ENCODE measurements around the gene FBXO46.

Gene FBXO46

GRCh38 chr19:45681391-45682015, 49.2 kb downstream of the FBXO46 start:
- peak; percentile 88 for DNase-seq

- peak; percentile 86 for DNase-seq
These were observed 53.1 kb downstream of the FBXO46 start for GRCh38 chr19:45677351-45678230.

DNA sequence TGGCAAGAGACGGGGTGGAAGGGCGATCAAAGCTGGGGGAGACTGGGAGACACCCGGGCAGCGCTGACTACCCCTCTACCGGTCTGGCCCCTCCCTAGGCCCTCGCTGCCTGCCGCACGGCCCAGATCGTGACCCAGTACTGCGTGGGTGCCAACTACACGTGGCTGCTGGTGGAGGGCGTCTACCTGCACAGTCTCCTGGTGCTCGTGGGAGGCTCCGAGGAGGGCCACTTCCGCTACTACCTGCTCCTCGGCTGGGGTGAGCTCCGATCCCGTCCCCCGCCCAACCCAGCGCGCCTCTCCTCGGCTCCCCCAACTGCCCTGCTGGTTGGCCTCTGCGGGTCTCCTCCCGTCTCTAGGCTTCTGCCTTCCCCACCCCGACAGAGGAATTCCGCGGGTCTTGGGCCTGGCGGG, 53.8 kb downstream of the FBXO46 start:
- no peak for DNase-seq

GRCh38 chr19:45674946-45675345, 55.8 kb downstream of the FBXO46 start:
- no peak for DNase-seq

DNA sequence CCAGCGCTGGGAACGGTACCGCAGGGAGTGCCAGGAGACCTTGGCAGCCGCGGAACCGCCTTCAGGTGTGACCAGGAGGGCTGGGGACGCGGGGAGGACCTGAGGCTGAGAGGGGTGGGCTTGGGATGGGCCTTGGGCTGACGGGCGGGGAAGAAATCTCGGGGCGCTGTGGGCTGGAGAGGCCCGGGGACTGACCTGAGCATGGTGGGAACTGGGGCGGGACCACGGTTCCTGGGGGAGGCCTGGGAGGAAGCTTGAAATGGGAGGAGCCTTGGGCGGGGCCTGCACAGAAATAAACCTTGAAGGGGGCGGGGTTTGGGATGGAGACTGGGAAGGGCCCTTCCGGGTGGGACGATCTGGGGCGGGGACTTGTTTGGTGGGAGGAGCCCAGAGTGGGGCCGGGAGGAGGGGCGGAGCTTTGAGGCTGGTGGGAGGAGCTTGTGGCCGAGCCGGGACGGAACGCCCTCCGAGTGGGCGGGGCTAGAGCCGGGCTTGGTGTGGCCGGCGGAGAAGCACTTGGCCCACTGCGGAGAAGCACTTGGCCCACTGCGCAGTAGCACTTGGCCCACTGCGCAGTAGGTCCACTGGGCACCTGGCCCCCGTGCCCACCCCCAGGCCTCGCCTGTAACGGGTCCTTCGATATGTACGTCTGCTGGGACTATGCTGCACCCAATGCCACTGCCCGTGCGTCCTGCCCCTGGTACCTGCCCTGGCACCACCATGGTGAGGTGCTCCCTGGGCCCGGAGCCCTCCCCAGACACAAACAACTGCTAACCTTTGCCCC, 59.8 kb downstream of the FBXO46 start:
- DNase-seq: peak; percentile 68

- DNase-seq: no peak
These were observed 62.3 kb downstream of the FBXO46 start for GRCh38 chr19:45668342-45668871.

DNA sequence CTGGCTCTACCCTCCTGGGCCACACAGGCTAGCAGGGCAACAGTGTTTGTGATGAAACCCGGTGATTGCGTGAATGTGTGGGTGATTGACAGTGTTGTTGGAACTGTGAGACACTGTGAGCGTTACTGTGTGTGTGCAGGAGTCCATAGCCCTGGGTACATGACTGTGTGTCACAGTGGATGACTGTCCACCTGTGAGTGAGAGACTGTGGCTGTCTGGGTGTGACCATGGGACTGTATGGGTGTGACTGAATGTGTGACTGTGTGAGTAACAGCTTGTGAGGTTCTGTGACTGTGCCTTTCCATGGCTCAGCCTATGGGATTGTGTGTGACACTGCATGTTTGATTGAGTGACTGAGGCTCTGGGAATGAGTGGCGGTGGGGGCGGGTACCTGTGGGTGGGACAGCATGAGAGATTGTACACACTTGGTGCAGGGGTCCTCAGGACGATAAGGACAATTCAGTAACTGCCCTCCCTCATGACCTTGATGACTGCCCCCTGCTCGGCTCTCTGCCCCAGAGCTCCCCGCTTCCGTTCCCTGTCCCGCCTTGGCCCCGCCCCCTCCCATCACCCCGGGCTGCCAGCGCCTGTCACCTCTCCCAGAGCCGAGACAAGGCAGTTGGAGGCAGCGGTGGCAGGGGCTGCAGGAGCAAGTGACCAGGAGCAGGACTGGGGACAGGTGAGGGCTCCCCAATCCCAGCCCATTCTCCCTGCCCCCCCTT, 62.9 kb downstream of the FBXO46 start, which contains the start of gene GIPR:
Gene GIPR (plus strand): TSS at position 602 of the 722 bp plus-strand sequence. CDS start 1,300 bp downstream, outside the sequence.
- peak; percentile 54 for DNase-seq

GRCh38 chr19:45664575-45664974, 66.1 kb downstream of the FBXO46 start:
- DNase-seq: no peak

DNA sequence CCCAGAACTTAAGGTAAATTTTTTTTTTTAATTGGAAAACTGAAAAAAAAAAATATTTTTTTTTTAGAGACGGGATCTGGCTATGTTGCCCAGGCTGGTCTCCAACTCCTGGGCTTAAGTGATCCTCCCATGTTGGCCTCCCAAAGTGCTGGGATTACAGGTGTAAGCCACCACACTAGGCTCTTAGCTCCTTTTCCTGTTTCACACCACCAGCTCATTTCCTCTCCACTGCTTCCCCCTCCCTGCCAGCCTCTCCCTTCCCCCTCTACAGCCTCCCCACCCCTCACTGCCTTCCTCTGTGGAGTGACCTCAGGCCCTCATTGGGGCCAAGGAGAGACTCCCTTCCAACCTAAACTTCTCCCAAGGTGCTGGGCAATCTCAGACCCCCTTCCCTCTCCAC, 66.9 kb downstream of the FBXO46 start:
- no peak for DNase-seq

GRCh38 chr19:45660636-45661035, 70.1 kb downstream of the FBXO46 start:
- no peak for DNase-seq

Measured in eye (tissue), 1 donor.